Suppressor macrophage treated with lipopolysaccharide for 4 hours (primary cell): ENCODE measurements around the gene CLDN10.
"Not testable (repeated sequence)": the region's sequence is repeated elsewhere in the genome, so short reads cannot be mapped to it uniquely, and the experiment has no call there.

Source experiments
- DNase-seq: peaks from one replicate; pipeline ENCODE4 v3.0.0-alpha.2; 2020

CLDN10 gene

GRCh38 chr13:95552539-95553441 is at the start of gene CLDN10:
CLDN10 (plus strand) TSS chr13:95552720; CDS start chr13:95552754, 34 bp downstream.
- DNase-seq = no peak

- DNase-seq = no peak
Observed at GRCh38 chr13:95503662-95504061, 48.9 kb upstream of the CLDN10 start.

- DNase-seq = no peak
Observed at GRCh38 chr13:95505265-95505664, 47.3 kb upstream of the CLDN10 start.

GRCh38 chr13:95505986-95506385 is 46.5 kb upstream of the CLDN10 start:
- DNase-seq = no peak

- no peak for DNase-seq
Observed at GRCh38 chr13:95507991-95508390, 44.5 kb upstream of the CLDN10 start.

- peak; percentile 66 for DNase-seq
Observed at GRCh38 chr13:95508996-95509395, 43.5 kb upstream of the CLDN10 start.

- DNase-seq = peak; percentile 90
Observed at GRCh38 chr13:95509521-95510310, 42.8 kb upstream of the CLDN10 start.

- DNase-seq = no peak
Observed at GRCh38 chr13:95510950-95511349, 41.6 kb upstream of the CLDN10 start.

GRCh38 chr13:95512424-95512823 is 40.1 kb upstream of the CLDN10 start:
- no peak for DNase-seq

GRCh38 chr13:95512957-95513356 is 39.6 kb upstream of the CLDN10 start:
- DNase-seq = no peak

- not testable (repeated sequence) for DNase-seq
Observed at GRCh38 chr13:95515606-95516005, 36.9 kb upstream of the CLDN10 start.

GRCh38 chr13:95516021-95516420 is 36.5 kb upstream of the CLDN10 start:
- no peak for DNase-seq

- DNase-seq = no peak
Observed at GRCh38 chr13:95516492-95516891, 36.0 kb upstream of the CLDN10 start.

- no peak for DNase-seq
Observed at GRCh38 chr13:95523598-95523997, 28.9 kb upstream of the CLDN10 start.

- DNase-seq = peak; percentile 76
Observed at GRCh38 chr13:95524264-95524901, 28.1 kb upstream of the CLDN10 start.

GRCh38 chr13:95527955-95528354 is 24.6 kb upstream of the CLDN10 start:
- peak; percentile 7 for DNase-seq

- peak; percentile 30 for DNase-seq
Observed at GRCh38 chr13:95530178-95530577, 22.3 kb upstream of the CLDN10 start.

- no peak for DNase-seq
Observed at GRCh38 chr13:95533545-95534160, 18.9 kb upstream of the CLDN10 start.

GRCh38 chr13:95535243-95535642 is 17.3 kb upstream of the CLDN10 start:
- peak; percentile 57 for DNase-seq

- peak; percentile 61 for DNase-seq
Observed at GRCh38 chr13:95536632-95537241, 15.8 kb upstream of the CLDN10 start.

GRCh38 chr13:95540888-95541287 is 11.6 kb upstream of the CLDN10 start:
- no peak for DNase-seq

- DNase-seq = no peak
Observed at GRCh38 chr13:95541308-95541707, 11.2 kb upstream of the CLDN10 start.
